ENCODE results near the gene PTPRK. TPM values are rescaled to one million over a fixed set of nuclear protein-coding genes. Genes with fewer than 3 reads are reported as not detected.

Gene PTPRK
- total and polyA plus RNA-seq, 2 donors (not counting 1 experiment from before 2014, with no cell fraction given) = 16.2 to 18.7 TPM

GRCh38 chr6:128167552-128167951 lies 352.8 kb downstream of the PTPRK start:
- no peak for TF ChIP-seq EZH2 (IDR thresholded peaks at IDR 0.05; ENCODE audit: borderline replicate concordance, insufficient read depth, low read depth, low read length, poor library complexity, severe bottlenecking)
- TF ChIP-seq CTCF (IDR thresholded peaks at IDR 0.05) = no peak
- Histone ChIP-seq H3K79me2 (ENCODE audit: control insufficient read depth, insufficient read depth, low read length) (peaks cover 3% of the 10 kb centered on the region), H3K4me3 (ENCODE audit: control extremely low read depth in 1 of 5, extremely low read depth in 1 of 5, insufficient read depth in 1 of 5, low read depth in 2 of 5, low read length in 4 of 5) (no peak overlapping the region), H3K36me3 (replicated peaks in 1 of 2; ENCODE audit: control extremely low read depth in 1 of 2, control insufficient read depth in 1 of 2, extremely low read depth in 1 of 2, insufficient read depth in 2 of 2, low read length in 1 of 2) (no peaks in the 10 kb centered on the region), H3K4me1 (ENCODE audit: control insufficient read depth in 2 of 2, insufficient read depth in 2 of 2, low read length in 2 of 2) (no peaks in the 10 kb centered on the region), H3K4me2 (replicated peaks; ENCODE audit: low read depth, low read length, poor library complexity, severe bottlenecking) (no peak overlapping the region), H3K27ac (ENCODE audit: low read length in 2 of 2) (no peak overlapping the region), H3K9ac (ENCODE audit: low read length) (no peak overlapping the region), H4K20me1 (ENCODE audit: control insufficient read depth, insufficient read depth, low read length, poor library complexity, severe bottlenecking) (peaks cover 6% of the 10 kb centered on the region), H3K27me3 (replicated peaks in 1 of 4; ENCODE audit: control extremely low read depth in 1 of 4, control insufficient read depth in 3 of 4, insufficient read depth in 4 of 4, low read length in 3 of 4) (no peaks in the 10 kb centered on the region), H3K9me3 (ENCODE audit: control extremely low read depth in 1 of 3, control insufficient read depth in 2 of 3, insufficient read depth in 1 of 3, low read length in 2 of 3) (no peaks in the 10 kb centered on the region), H2AFZ (ENCODE audit: insufficient read depth, low read depth, low read length, poor library complexity, severe bottlenecking) (no peak overlapping the region)
- POLR2A ChIA-PET = no interaction called here
- CTCF ChIA-PET = no interaction called here
- H3K9me3 Mint-ChIP-seq (ENCODE audit: insufficient read depth) = no peaks in the 10 kb centered on the region
- H3K4me3 Mint-ChIP-seq = no peak overlapping the region
- H3K4me1 Mint-ChIP-seq = no peaks in the 10 kb centered on the region
- intact Hi-C loops (cut with micrococcal nuclease) = no loop called here
- no peak overlapping the region for H3K27ac Mint-ChIP-seq
- ATAC-seq (ENCODE audit: low read depth) (no peak), DNase-seq (no peak)
- H3K27me3 Mint-ChIP-seq = no peaks in the 10 kb centered on the region

- no peaks in the 10 kb centered on the region for H3K27me3 Mint-ChIP-seq
These were observed 356.1 kb downstream of the PTPRK start for GRCh38 chr6:128164254-128164653.

More at GRCh38 chr6:128164254-128164653, 356.1 kb downstream of the PTPRK start:
- Mint-ChIP-seq H3K4me1 (peaks cover 2% of the 10 kb centered on the region), H3K27ac (no peak overlapping the region), H3K9me3 (ENCODE audit: insufficient read depth) (no peaks in the 10 kb centered on the region), H3K4me3 (no peak overlapping the region)
- Histone ChIP-seq H2AFZ (ENCODE audit: insufficient read depth, low read depth, low read length, poor library complexity, severe bottlenecking) (no peak overlapping the region), H3K9ac (ENCODE audit: low read length) (no peak overlapping the region), H3K27ac (ENCODE audit: low read length in 2 of 2) (no peak overlapping the region), H3K9me3 (ENCODE audit: control extremely low read depth in 1 of 3, control insufficient read depth in 2 of 3, insufficient read depth in 1 of 3, low read length in 2 of 3) (no peaks in the 10 kb centered on the region), H4K20me1 (ENCODE audit: control insufficient read depth, insufficient read depth, low read length, poor library complexity, severe bottlenecking) (no peaks in the 10 kb centered on the region), H3K4me1 (ENCODE audit: control insufficient read depth in 2 of 2, insufficient read depth in 2 of 2, low read length in 2 of 2) (peaks cover 0 to 4% of the 10 kb centered on the region in 2 donors), H3K27me3 (replicated peaks in 1 of 4; ENCODE audit: control extremely low read depth in 1 of 4, control insufficient read depth in 3 of 4, insufficient read depth in 4 of 4, low read length in 3 of 4) (no peaks in the 10 kb centered on the region), H3K36me3 (replicated peaks in 1 of 2; ENCODE audit: control extremely low read depth in 1 of 2, control insufficient read depth in 1 of 2, extremely low read depth in 1 of 2, insufficient read depth in 2 of 2, low read length in 1 of 2) (no peaks in the 10 kb centered on the region), H3K4me3 (ENCODE audit: control extremely low read depth in 1 of 5, extremely low read depth in 1 of 5, insufficient read depth in 1 of 5, low read depth in 2 of 5, low read length in 4 of 5) (no peak overlapping the region), H3K4me2 (replicated peaks; ENCODE audit: low read depth, low read length, poor library complexity, severe bottlenecking) (no peak overlapping the region), H3K79me2 (ENCODE audit: control insufficient read depth, insufficient read depth, low read length) (peaks cover 3% of the 10 kb centered on the region)
- TF ChIP-seq EZH2 (IDR thresholded peaks at IDR 0.05; ENCODE audit: borderline replicate concordance, insufficient read depth, low read depth, low read length, poor library complexity, severe bottlenecking) (no peak), CTCF (IDR thresholded peaks at IDR 0.05) (no peak)
- ATAC-seq (ENCODE audit: low read depth) (no peak), DNase-seq (no peak)
- POLR2A ChIA-PET = no interaction called here
- intact Hi-C loops (cut with micrococcal nuclease) = no loop called here
- WGBS (ENCODE audit: insufficient coverage) = no CpG with 5 or more reads among the region's 1 CpG
- CTCF ChIA-PET = no interaction called here
